GM18519 (cell line): Measurements from ENCODE around the gene PELI1.

ENCODE experiments used
- ATAC-seq: cut with Tn5 transposase; IDR thresholded peaks from one replicate; pipeline ENCODE4 v1.9.1; 2021; ENCODE audit warnings: mild to moderate bottlenecking, moderate library complexity; ENCODE audit not compliant: unreplicated experiment, low FRiP score

PELI1 gene

DNA sequence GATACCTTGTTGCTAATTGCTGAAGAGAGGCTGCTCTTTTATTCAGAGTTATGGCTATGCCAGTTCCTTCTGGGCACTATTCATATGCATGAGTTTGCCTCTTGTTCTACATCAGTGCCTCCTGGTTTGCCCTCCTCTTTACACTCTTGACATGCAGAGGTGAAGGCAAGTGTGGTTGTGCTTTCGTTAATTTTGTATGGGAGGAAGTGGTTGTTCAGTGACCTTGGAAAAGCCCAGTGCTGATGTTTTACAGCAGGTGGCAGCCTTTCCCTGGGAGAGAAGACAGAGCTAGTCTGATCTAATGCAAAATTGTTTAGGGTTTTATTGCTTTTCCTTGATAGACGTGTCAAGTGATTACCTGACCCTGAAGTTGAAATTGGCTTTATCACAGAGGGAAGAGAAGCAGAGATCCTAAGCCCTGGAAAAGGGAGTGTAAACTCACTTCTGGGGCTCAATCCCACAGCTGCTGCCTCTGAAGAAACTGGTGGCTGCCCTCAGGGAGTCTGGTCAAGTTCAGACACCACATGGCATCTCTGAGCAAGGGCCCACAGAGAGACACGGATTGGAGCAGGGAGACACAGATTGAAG lies 94.5 kb downstream of the PELI1 start:
- ATAC-seq: peak; percentile 57

DNA sequence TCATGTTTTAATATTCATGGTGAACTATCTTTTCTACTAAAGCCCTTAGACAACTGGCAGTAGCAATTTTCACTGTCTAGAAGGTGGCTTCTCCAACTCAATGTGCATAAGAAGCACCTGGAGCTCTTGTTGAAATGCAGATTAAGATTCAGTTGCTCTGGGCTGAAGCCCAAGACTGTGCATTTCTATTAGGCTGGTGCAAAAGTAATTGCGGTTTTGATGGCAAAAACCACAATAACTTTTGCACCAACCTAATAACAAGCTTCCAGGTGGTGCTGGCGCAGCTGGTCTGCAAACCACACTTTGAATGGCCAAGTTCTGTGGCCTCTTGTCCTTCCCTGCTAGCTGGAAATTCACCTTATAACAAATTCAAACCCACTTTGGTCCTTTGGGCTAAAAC lies 98.3 kb downstream of the PELI1 start:
- no peak for ATAC-seq
